Transverse colon (tissue), 4 donors: ENCODE results near the gene RALGPS1.

Source experiments
- CTCF ChIP-seq, 5 experiments: fragments of 200-600 bp in 3 of 5; fragments of 450-650 bp in 2 of 5; sonication (generic) in 3 of 5; IDR thresholded peaks; 1 replicate in 2 of 5; 2 replicates in 3 of 5; pipeline ENCODE4 v1.5.1; 2016 to 2017; ENCODE audit warnings: antibody characterized with exemption in 5 of 5, inconsistent platforms in 3 of 5, mild to moderate bottlenecking in 2 of 5, moderate library complexity in 1 of 5
- EP300 ChIP-seq: sonication (generic); formaldehyde crosslinking; IDR thresholded peaks from one replicate; pipeline ENCODE4 v1.6.1; 2017; ENCODE audit warnings: antibody characterized with exemption, low read depth
- POLR2A ChIP-seq: fragments of 450-650 bp; IDR thresholded peaks from one replicate; pipeline ENCODE4 v1.6.1; 2016; ENCODE audit warnings: antibody characterized with exemption, mild to moderate bottlenecking, moderate library complexity
- POLR2AphosphoS5 ChIP-seq, 3 donors: sonication (generic); formaldehyde crosslinking; IDR thresholded peaks; one replicate each; pipeline ENCODE4 v1.6.1; 2016; ENCODE audit warnings: antibody characterized with exemption in 3 of 3

- TF ChIP-seq POLR2A (no peak), CTCF (IDR thresholded peaks at IDR 0.05) (no peak), EP300 (no peak), POLR2AphosphoS5 (IDR thresholded peaks at IDR 0.05) (peak in 1 of 3 donors; percentile 45)
These were observed 75.6 kb downstream of the RALGPS1 start for GRCh38 chr9:126989847-126990842.
